ENCODE results near the gene RXRA. TPM values are rescaled to one million over a fixed set of nuclear protein-coding genes. Genes with fewer than 3 reads are reported as not detected.
A peak's percentile ranks its signal among the peaks of the same experiment; 100 is the strongest.

RXRA gene
- total and polyA plus RNA-seq, 2 of the 13 experiments (the other 11 are each of a cell fraction or from before 2014, with no cell fraction given): 18.9 to 29.2 TPM

DNA sequence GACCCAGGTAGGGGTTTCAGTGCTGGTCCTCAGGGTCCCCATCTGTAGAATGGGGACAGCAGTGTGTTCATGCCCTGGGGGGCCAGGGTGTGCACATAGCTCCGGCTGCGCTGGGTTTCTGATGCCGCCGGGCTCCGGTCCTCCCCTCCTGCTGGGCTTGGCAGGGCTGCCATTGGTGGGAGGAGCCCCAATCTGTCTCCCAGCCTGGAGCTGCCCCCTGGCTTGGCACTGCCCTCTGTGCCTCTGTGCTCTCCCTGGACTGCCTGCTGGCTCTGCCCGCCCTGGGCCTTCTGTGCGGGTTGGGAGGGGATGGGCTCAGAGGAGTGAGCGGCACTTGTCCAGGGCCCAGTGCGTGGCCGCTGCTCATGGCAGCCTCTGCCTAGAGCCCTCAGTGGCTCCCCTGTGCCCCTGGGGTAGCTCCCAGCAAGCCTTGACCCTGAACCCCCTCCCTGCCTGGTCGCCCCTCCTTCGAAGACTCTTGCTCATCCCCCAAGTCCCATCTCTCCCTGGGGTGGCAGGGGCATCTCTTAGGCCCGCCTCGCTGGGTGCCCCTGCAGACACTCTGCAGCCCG, 35.7 kb downstream of the RXRA start:
- intact Hi-C loops (cut with micrococcal nuclease; ENCODE audit: unreplicated experiment): loop anchor here (5.0 kb wide), 1 partner anchor 190 kb away; no protein-coding TSS in a partner anchor
- no peaks in the 10 kb centered on the region for H3K27me3 ChIP-seq (ENCODE audit: control insufficient read depth in 1 of 2, insufficient read depth in 2 of 2, low read length in 2 of 2)
- no peaks in the 10 kb centered on the region for H3K36me3 ChIP-seq (replicated peaks in 1 of 2; ENCODE audit: control insufficient read depth in 1 of 2, insufficient read depth in 2 of 2, low read length in 2 of 2)
- no TSS peak for BruUV-seq (replicated peaks)
- peaks cover 42% of the 10 kb centered on the region for H4K20me1 ChIP-seq (ENCODE audit: insufficient read depth, low read length)
- H3K4me3 ChIP-seq (replicated peaks in 1 of 3; ENCODE audit: insufficient read depth in 1 of 3, low read depth in 2 of 3, low read length in 3 of 3): no peak overlapping the region
- WGBS (ENCODE audit: low lambda C conversion rate): 81% methylated on average over 7 of the region's 15 CpGs
- DNase-seq (ENCODE audit: low spot score) (no peak), FAIRE-seq (no peak), ATAC-seq (no peak)
- H3K4me1 ChIP-seq (ENCODE audit: insufficient read depth, low read length): peaks cover 64% of the 10 kb centered on the region
- no peak overlapping the region for H3K9ac ChIP-seq (ENCODE audit: insufficient read depth, low read depth, low read length)
- H3K79me2 ChIP-seq (ENCODE audit: insufficient read depth, low read length): peaks cover 66% of the 10 kb centered on the region
- ChIA-PET CTCF (ENCODE audit: low intra/inter-chr PET ratio, low total read pairs) (no interaction called here), POLR2A (interaction anchor here (1.3 kb wide), 1 partner anchor 34 kb away, joined by 3 read pairs; no protein-coding TSS in a partner anchor)
- peak; percentile 68 for TF ChIP-seq ZNF629 (CRISPR knock-in tag; conservative IDR thresholded peaks at IDR 0.05)
- no peak for TF ChIP-seq ESRRA (CRISPR knock-in tag; IDR thresholded peaks at IDR 0.05; ENCODE audit: low read depth)
- TF ChIP-seq, protein P1, sequence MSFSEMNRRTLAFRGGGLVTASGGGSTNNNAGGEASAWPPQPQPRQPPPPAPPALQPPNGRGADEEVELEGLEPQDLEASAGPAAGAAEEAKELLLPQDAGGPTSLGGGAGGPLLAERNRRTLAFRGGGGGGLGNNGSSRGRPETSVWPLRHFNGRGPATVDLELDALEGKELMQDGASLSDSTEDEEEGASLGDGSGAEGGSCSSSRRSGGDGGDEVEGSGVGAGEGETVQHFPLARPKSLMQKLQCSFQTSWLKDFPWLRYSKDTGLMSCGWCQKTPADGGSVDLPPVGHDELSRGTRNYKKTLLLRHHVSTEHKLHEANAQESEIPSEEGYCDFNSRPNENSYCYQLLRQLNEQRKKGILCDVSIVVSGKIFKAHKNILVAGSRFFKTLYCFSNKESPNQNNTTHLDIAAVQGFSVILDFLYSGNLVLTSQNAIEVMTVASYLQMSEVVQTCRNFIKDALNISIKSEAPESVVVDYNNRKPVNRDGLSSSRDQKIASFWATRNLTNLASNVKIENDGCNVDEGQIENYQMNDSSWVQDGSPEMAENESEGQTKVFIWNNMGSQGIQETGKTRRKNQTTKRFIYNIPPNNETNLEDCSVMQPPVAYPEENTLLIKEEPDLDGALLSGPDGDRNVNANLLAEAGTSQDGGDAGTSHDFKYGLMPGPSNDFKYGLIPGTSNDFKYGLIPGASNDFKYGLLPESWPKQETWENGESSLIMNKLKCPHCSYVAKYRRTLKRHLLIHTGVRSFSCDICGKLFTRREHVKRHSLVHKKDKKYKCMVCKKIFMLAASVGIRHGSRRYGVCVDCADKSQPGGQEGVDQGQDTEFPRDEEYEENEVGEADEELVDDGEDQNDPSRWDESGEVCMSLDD (CRISPR knock-in tag; IDR thresholded peaks at IDR 0.05; ENCODE audit: borderline replicate concordance): no peak
- in situ Hi-C loops (cut with HindIII; ENCODE audit: extremely low pct_ligation_motif_present, low pct_unique_long_range_greater_than_20kb): no loop called here
- no peaks in the 10 kb centered on the region for H3K9me3 ChIP-seq (ENCODE audit: low read length)
- no peak overlapping the region for H3K4me2 ChIP-seq (ENCODE audit: low read depth, low read length)
- H2AFZ ChIP-seq (ENCODE audit: low read length): no peak overlapping the region
- no peak overlapping the region for H3K27ac ChIP-seq (ENCODE audit: extremely low read length, insufficient read depth, low read length)

DNA sequence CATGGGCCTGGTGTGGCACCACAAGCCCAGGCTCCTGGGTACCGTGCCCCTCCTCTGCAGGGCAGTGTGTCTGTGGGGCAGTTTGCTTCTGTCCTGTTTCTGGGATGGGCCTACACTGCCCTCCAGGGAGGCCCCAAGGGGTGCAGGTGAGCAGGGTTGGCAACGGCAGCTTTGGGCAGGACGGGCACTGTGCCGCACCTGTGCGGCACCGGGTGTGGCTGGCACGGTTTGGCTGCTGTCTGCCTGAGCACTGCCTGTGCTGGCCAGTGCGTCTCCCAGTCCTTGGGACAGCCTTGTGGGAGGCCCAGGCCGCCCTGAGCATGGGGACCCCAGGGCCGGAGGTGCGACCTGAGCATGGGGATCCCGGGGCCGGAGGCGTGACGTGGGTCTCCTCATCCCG, 37.2 kb downstream of the RXRA start:
- WGBS (ENCODE audit: low lambda C conversion rate): 100% methylated on average over 4 of the region's 16 CpGs
- Histone ChIP-seq H3K79me2 (ENCODE audit: insufficient read depth, low read length) (peaks cover 63% of the 10 kb centered on the region), H3K4me3 (replicated peaks in 1 of 3; ENCODE audit: insufficient read depth in 1 of 3, low read depth in 2 of 3, low read length in 3 of 3) (no peak overlapping the region), H3K9ac (ENCODE audit: insufficient read depth, low read depth, low read length) (no peak overlapping the region), H3K4me2 (ENCODE audit: low read depth, low read length) (no peak overlapping the region), H3K27ac (ENCODE audit: extremely low read length, insufficient read depth, low read length) (peak overlapping the region; percentile 74), H3K27me3 (ENCODE audit: control insufficient read depth in 1 of 2, insufficient read depth in 2 of 2, low read length in 2 of 2) (no peaks in the 10 kb centered on the region), H3K36me3 (replicated peaks in 1 of 2; ENCODE audit: control insufficient read depth in 1 of 2, insufficient read depth in 2 of 2, low read length in 2 of 2) (no peaks in the 10 kb centered on the region), H4K20me1 (ENCODE audit: insufficient read depth, low read length) (peaks cover 32% of the 10 kb centered on the region; the same call in 1 of the 2 replicates), H3K9me3 (ENCODE audit: low read length) (no peaks in the 10 kb centered on the region), H2AFZ (ENCODE audit: low read length) (no peak overlapping the region), H3K4me1 (ENCODE audit: insufficient read depth, low read length) (peaks cover 58% of the 10 kb centered on the region)
- POLR2A ChIA-PET: interaction anchor here (2.5 kb wide), 1 partner anchor 34 kb away, joined by 23 read pairs; no protein-coding TSS in a partner anchor
- intact Hi-C loops (cut with micrococcal nuclease; ENCODE audit: unreplicated experiment) (loop anchor here (5.0 kb wide), 1 partner anchor 191 kb away; no protein-coding TSS in a partner anchor), in situ Hi-C loops (cut with HindIII; ENCODE audit: extremely low pct_ligation_motif_present, low pct_unique_long_range_greater_than_20kb) (no loop called here)
- DNase-seq (ENCODE audit: low spot score): no peak
- FAIRE-seq: no peak
- BruUV-seq (replicated peaks): no TSS peak
- no peak for ATAC-seq
- CTCF ChIA-PET (ENCODE audit: low intra/inter-chr PET ratio, low total read pairs): no interaction called here
- no peak for TF ChIP-seq ZIK1 (CRISPR knock-in tag; IDR thresholded peaks at IDR 0.05; ENCODE audit: borderline replicate concordance, low read depth)
- peak; percentile 92 for TF ChIP-seq HNRNPL (IDR thresholded peaks at IDR 0.05; ENCODE audit: low read depth, low read length)
- TF ChIP-seq ZNF343 (CRISPR knock-in tag; IDR thresholded peaks at IDR 0.05): no peak
